Right atrium auricular region (tissue), 2 donors: ENCODE measurements around the gene RAB3IP. TPM values are rescaled to one million over a fixed set of nuclear protein-coding genes. Genes with fewer than 3 reads are reported as not detected.

Experiments
- DNase-seq: peaks from one replicate; pipeline ENCODE4 v3.0.0-alpha.2; 2019; ENCODE audit warnings: low spot score
- H3K27ac ChIP-seq, 2 donors: fragments of 200-600 bp; sonication (generic); 1 replicate in 1 of 2; 2 replicates in 1 of 2; pipeline ENCODE4 v1.5.1; 2016 to 2019
- H3K27me3 ChIP-seq, 2 donors: fragments of 200-600 bp; sonication (generic); one replicate each; pipeline versions ENCODE4 v1.5.1 to v1.6.0; 2017 to 2019
- H3K36me3 ChIP-seq: fragments of 200-600 bp; sonication (generic); one replicate; pipeline ENCODE4 v1.5.1; 2016
- H3K4me1 ChIP-seq, 2 donors: fragments of 200-600 bp; sonication (generic); one replicate each; pipeline versions ENCODE4 v1.5.1 to v1.6.0; 2017 to 2019
- H3K4me3 ChIP-seq, 2 donors: fragments of 200-600 bp; sonication (generic); 1 replicate in 1 of 2; 2 replicates in 1 of 2; pipeline ENCODE4 v1.5.1; 2017 to 2019; ENCODE audit warnings: mild to moderate bottlenecking in 1 of 2, moderate library complexity in 1 of 2
- H3K9me3 ChIP-seq, 2 donors: fragments of 200-600 bp; sonication (generic); one replicate each; pipeline ENCODE4 v1.5.1; 2019
- CTCF ChIP-seq, 2 donors: fragments of 200-600 bp; sonication (generic); IDR thresholded peaks; one replicate each; pipeline ENCODE4 v1.5.1; 2019; ENCODE audit warnings: antibody characterized with exemption in 2 of 2
- total RNA-seq, 2 donors: library from RNA; depleted of rRNA; stranded (reverse); fragments of >200 nt; gene quantifications; one replicate each; pipeline ENCODE4 v1.1.0, GENCODE V29; 2016

Gene RAB3IP
- total RNA-seq, 2 donors from 2014 or later, result 27.2 to 37.1 TPM

- DNase-seq, result no peak
- TF ChIP-seq CTCF (IDR thresholded peaks at IDR 0.05), result no peak
- Histone ChIP-seq H3K4me1 (peaks cover 0 to 3% of the 10 kb centered on the region in 2 donors), H3K36me3 (no peaks in the 10 kb centered on the region), H3K27ac (no peak overlapping the region), H3K9me3 (no peaks in the 10 kb centered on the region), H3K27me3 (no peaks in the 10 kb centered on the region), H3K4me3 (no peak overlapping the region)
Measured at GRCh38 chr12:69837657-69838415, 99.2 kb downstream of the RAB3IP start.

- TF ChIP-seq CTCF (IDR thresholded peaks at IDR 0.05), result no peak
- no peaks in the 10 kb centered on the region for H3K9me3 ChIP-seq
- no peak for DNase-seq
- H3K36me3 ChIP-seq, result no peaks in the 10 kb centered on the region
- H3K27ac ChIP-seq, result no peak overlapping the region
- no peak overlapping the region for H3K4me3 ChIP-seq
- H3K4me1 ChIP-seq, result peaks cover 0 to 3% of the 10 kb centered on the region in 2 donors
- H3K27me3 ChIP-seq, result no peaks in the 10 kb centered on the region
Measured at GRCh38 chr12:69840727-69841126, 102.1 kb downstream of the RAB3IP start.

GRCh38 chr12:69843608-69844007 lies 104.9 kb downstream of the RAB3IP start:
- no peaks in the 10 kb centered on the region for H3K27me3 ChIP-seq
- peaks cover 0 to 3% of the 10 kb centered on the region in 2 donors for H3K4me1 ChIP-seq
- no peak overlapping the region for H3K27ac ChIP-seq
- TF ChIP-seq CTCF (IDR thresholded peaks at IDR 0.05), result no peak
- DNase-seq, result no peak
- H3K9me3 ChIP-seq, result no peaks in the 10 kb centered on the region
- no peaks in the 10 kb centered on the region for H3K36me3 ChIP-seq
- H3K4me3 ChIP-seq, result no peak overlapping the region

GRCh38 chr12:69844416-69844815 lies 105.8 kb downstream of the RAB3IP start:
- Histone ChIP-seq H3K27me3 (no peaks in the 10 kb centered on the region), H3K27ac (no peak overlapping the region), H3K36me3 (no peaks in the 10 kb centered on the region), H3K4me3 (no peak overlapping the region), H3K9me3 (no peaks in the 10 kb centered on the region), H3K4me1 (peaks cover 0 to 3% of the 10 kb centered on the region in 2 donors)
- TF ChIP-seq CTCF (IDR thresholded peaks at IDR 0.05), result no peak
- DNase-seq, result no peak

- Histone ChIP-seq H3K9me3 (no peaks in the 10 kb centered on the region), H3K36me3 (no peaks in the 10 kb centered on the region), H3K4me1 (peaks cover 0 to 3% of the 10 kb centered on the region in 2 donors), H3K27ac (no peak overlapping the region), H3K27me3 (no peaks in the 10 kb centered on the region), H3K4me3 (no peak overlapping the region)
- TF ChIP-seq CTCF (IDR thresholded peaks at IDR 0.05), result no peak
- no peak for DNase-seq
Measured at GRCh38 chr12:69844836-69845235, 106.2 kb downstream of the RAB3IP start.

GRCh38 chr12:69846976-69847375 lies 108.3 kb downstream of the RAB3IP start:
- Histone ChIP-seq H3K4me3 (no peak overlapping the region), H3K4me1 (no peaks in the 10 kb centered on the region), H3K27ac (no peak overlapping the region), H3K36me3 (no peaks in the 10 kb centered on the region), H3K9me3 (no peaks in the 10 kb centered on the region), H3K27me3 (no peaks in the 10 kb centered on the region)
- TF ChIP-seq CTCF (IDR thresholded peaks at IDR 0.05), result no peak
- DNase-seq, result no peak
